H9 (cell line): ENCODE data around the gene LAMB4. TPM values are rescaled to one million over a fixed set of nuclear protein-coding genes. Genes with fewer than 3 reads are reported as not detected.

Experiments used
- DNase-seq: peaks from one replicate; pipeline ENCODE4 v3.0.0-alpha.2; 2017
- H2AFZ ChIP-seq: one replicate; pipeline ENCODE4 v1.6.1; 2013; ENCODE audit warnings: mild to moderate bottlenecking, low read length, control low read depth, moderate library complexity
- H2AK5ac ChIP-seq: 2 replicates; pipeline ENCODE4 v1.6.1; 2013; ENCODE audit warnings: low read length, control low read depth, mixed read lengths; ENCODE audit not compliant: insufficient read length
- H2BK120ac ChIP-seq: one replicate; pipeline ENCODE4 v1.6.1; 2013; ENCODE audit warnings: low read depth, mild to moderate bottlenecking, low read length, control low read depth, inconsistent platforms; ENCODE audit not compliant: poor library complexity, severe bottlenecking
- H2BK12ac ChIP-seq: 2 replicates; pipeline ENCODE4 v1.6.1; 2013; ENCODE audit warnings: low read length, control low read depth, mixed read lengths, low read depth; ENCODE audit not compliant: insufficient read length
- H2BK15ac ChIP-seq: 2 replicates; pipeline ENCODE4 v1.6.1; 2013; ENCODE audit warnings: low read depth, low read length, control low read depth
- H2BK20ac ChIP-seq: one replicate; pipeline ENCODE4 v1.6.1; 2013; ENCODE audit warnings: low read depth, mild to moderate bottlenecking, low read length, control low read depth, inconsistent platforms; ENCODE audit not compliant: poor library complexity, severe bottlenecking
- H2BK5ac ChIP-seq: 2 replicates; pipeline ENCODE4 v1.6.1; 2013; ENCODE audit warnings: low read length, control low read depth, mixed read lengths; ENCODE audit not compliant: insufficient read length
- H3K14ac ChIP-seq: 2 replicates; pipeline ENCODE4 v1.6.1; 2013; ENCODE audit warnings: low read length, control low read depth; ENCODE audit not compliant: insufficient read depth
- H3K18ac ChIP-seq: 2 replicates; pipeline ENCODE4 v1.6.1; 2013; ENCODE audit warnings: low read depth, mild to moderate bottlenecking, mixed read lengths, low read length, control low read depth; ENCODE audit not compliant: insufficient read length
- H3K23ac ChIP-seq: 2 replicates; pipeline ENCODE4 v1.6.1; 2013; ENCODE audit warnings: low read length, control low read depth, mixed read lengths, low read depth; ENCODE audit not compliant: insufficient read length
- H3K23me2 ChIP-seq: 2 replicates; pipeline ENCODE4 v1.6.1; 2013; ENCODE audit warnings: low read depth, mild to moderate bottlenecking, mixed read lengths, low read length, control low read depth; ENCODE audit not compliant: insufficient read length, poor library complexity, severe bottlenecking
- H3K27ac ChIP-seq: 2 replicates; pipeline ENCODE4 v1.5.1; 2013; ENCODE audit warnings: low read length, control low read depth, mixed read lengths, low read depth; ENCODE audit not compliant: insufficient read length
- H3K27me3 ChIP-seq: 2 replicates; pipeline ENCODE4 v1.6.1; 2013; ENCODE audit warnings: low read length, control low read depth, inconsistent platforms; ENCODE audit not compliant: insufficient read depth
- H3K4ac ChIP-seq: 2 replicates; pipeline ENCODE4 v1.6.1; 2013; ENCODE audit warnings: low read depth, mild to moderate bottlenecking, control low read depth, inconsistent platforms, low read length, moderate library complexity
- H3K4me1 ChIP-seq: 2 replicates; pipeline ENCODE4 v1.6.1; 2013; ENCODE audit warnings: low read length, control low read depth, inconsistent platforms; ENCODE audit not compliant: insufficient read depth
- H3K4me2 ChIP-seq: 2 replicates; pipeline ENCODE4 v1.6.1; 2013; ENCODE audit warnings: low read length, control low read depth, mixed read lengths; ENCODE audit not compliant: insufficient read length, insufficient read depth
- H3K56ac ChIP-seq: 2 replicates; pipeline ENCODE4 v1.6.1; 2013; ENCODE audit warnings: low read depth, mild to moderate bottlenecking, mixed read lengths, low read length, control low read depth; ENCODE audit not compliant: insufficient read length
- H3K79me1 ChIP-seq: 2 replicates; pipeline ENCODE4 v1.6.1; 2013; ENCODE audit warnings: low read depth, mild to moderate bottlenecking, moderate library complexity, low read length, control low read depth, inconsistent platforms; ENCODE audit not compliant: insufficient read depth, poor library complexity, severe bottlenecking
- H3K79me2 ChIP-seq: 2 replicates; pipeline ENCODE4 v1.6.1; 2013; ENCODE audit warnings: low read length, control low read depth, inconsistent platforms; ENCODE audit not compliant: insufficient read depth
- H3K9ac ChIP-seq: 2 replicates; pipeline ENCODE4 v1.6.1; 2013; ENCODE audit warnings: low read length, control low read depth, mixed read lengths; ENCODE audit not compliant: insufficient read length; ENCODE audit errors: extremely low read depth
- H3K9me3 ChIP-seq: one replicate; pipeline ENCODE4 v1.6.1; 2013; ENCODE audit warnings: low read depth, low read length, inconsistent platforms; ENCODE audit not compliant: control insufficient read depth
- H3T11ph ChIP-seq: one replicate; pipeline ENCODE4 v1.6.1; 2013; ENCODE audit warnings: mild to moderate bottlenecking, low read length, control low read depth, inconsistent platforms
- H4K20me1 ChIP-seq: one replicate; pipeline ENCODE4 v1.6.1; 2013; ENCODE audit not compliant: control insufficient read depth, insufficient read length, insufficient read depth
- H4K5ac ChIP-seq: 2 replicates; pipeline ENCODE4 v1.6.1; 2013; ENCODE audit warnings: low read depth, mild to moderate bottlenecking, mixed read lengths, low read length, control low read depth; ENCODE audit not compliant: insufficient read length
- H4K8ac ChIP-seq: replicated peaks from 2 replicates; pipeline ENCODE4 v1.6.1; 2013; ENCODE audit warnings: low read length, control low read depth, mixed read lengths, low read depth; ENCODE audit not compliant: insufficient read length
- H4K91ac ChIP-seq: 2 replicates; pipeline ENCODE4 v1.6.1; 2013; ENCODE audit warnings: low read depth, mild to moderate bottlenecking, moderate library complexity, mixed read lengths, low read length, control low read depth; ENCODE audit not compliant: insufficient read length
- H3K27ac Mint-ChIP-seq, 3 experiments: 2 replicates in 2 of 3; 3 replicates in 1 of 3; pipeline ENCODE4 v1.8.0; 2020 to 2021; ENCODE audit warnings: mixed read lengths in 3 of 3, mild to moderate bottlenecking in 1 of 3, moderate library complexity in 1 of 3
- H3K27me3 Mint-ChIP-seq: 2 replicates; pipeline ENCODE4 v1.8.0; 2021; ENCODE audit warnings: low read depth, mild to moderate bottlenecking, moderate library complexity, mixed read lengths
- H3K36me3 Mint-ChIP-seq, 3 experiments: 2 replicates in 2 of 3; 3 replicates in 1 of 3; pipeline ENCODE4 v1.8.0; 2020 to 2021; ENCODE audit warnings: low read depth in 3 of 3, mixed read lengths in 3 of 3; ENCODE audit not compliant: insufficient read depth in 1 of 3
- H3K4me1 Mint-ChIP-seq, 2 experiments: 2 replicates each; pipeline ENCODE4 v1.8.0; 2020; ENCODE audit warnings: mixed read lengths in 2 of 2
- H3K4me3 Mint-ChIP-seq, 2 experiments: 2 replicates in 1 of 2; 3 replicates in 1 of 2; pipeline ENCODE4 v1.8.0; 2020 to 2021; ENCODE audit warnings: mild to moderate bottlenecking in 2 of 2, mixed read lengths in 2 of 2, moderate library complexity in 1 of 2
- H3K9me3 Mint-ChIP-seq, 2 experiments: 2 replicates in 1 of 2; 3 replicates in 1 of 2; pipeline ENCODE4 v1.8.0; 2020; ENCODE audit warnings: mild to moderate bottlenecking in 2 of 2, mixed read lengths in 2 of 2, moderate library complexity in 1 of 2
- CTCF ChIP-seq: fragments of 200-600 bp; sonication (generic); conservative IDR thresholded peaks from 3 replicates; pipeline ENCODE4 v1.8.0; 2021; ENCODE audit warnings: antibody characterized with exemption, mild to moderate bottlenecking
- WGBS: extraction: QIAGEN DNeasy Blood & Tissue Kit; methylation state at CpG from one replicate; pipeline ENCODE4 v1.1.7; 2013; ENCODE audit warnings: missing lambda C conversion rate, low lambda C conversion rate, mixed read lengths; ENCODE audit not compliant: insufficient read length; ENCODE audit errors: extremely low coverage; 5-methylcytosine and 5-hydroxymethylcytosine counted together
- total RNA-seq: library from RNA; stranded (reverse); gene quantifications from 2 replicates; pipeline ENCODE4 v1.2.1, GENCODE V29; 2021

LAMB4 gene
- total RNA-seq, 1 experiment from 2014 or later = not detected

GRCh38 chr7:108079648-108080591 lies 50.2 kb downstream of the LAMB4 start:
- no peaks in the 10 kb centered on the region for H3K79me2 ChIP-seq
- no peak overlapping the region for H2AFZ ChIP-seq
- no peak overlapping the region for H3K14ac ChIP-seq
- H3K56ac ChIP-seq = no peak overlapping the region
- H3K23me2 ChIP-seq = no peaks in the 10 kb centered on the region
- H3T11ph ChIP-seq = no peak overlapping the region
- H3K9ac ChIP-seq = no peak overlapping the region
- no peak overlapping the region for H4K5ac ChIP-seq
- Mint-ChIP-seq H3K4me1 (peaks cover 11 to 14% of the 10 kb centered on the region in 2 experiments), H3K27ac (no peak overlapping the region), H3K36me3 (peaks cover 4 to 7% (median 5%) of the 10 kb centered on the region in 3 experiments; a peak in 5 of 7 replicates), H3K4me3 (no peak overlapping the region), H3K27me3 (no peaks in the 10 kb centered on the region; the same call in 1 of the 2 replicates), H3K9me3 (peaks cover 5 to 9% of the 10 kb centered on the region in 2 experiments)
- H3K79me1 ChIP-seq = no peaks in the 10 kb centered on the region
- no peak overlapping the region for H3K4ac ChIP-seq
- no peak overlapping the region for H3K23ac ChIP-seq
- H4K20me1 ChIP-seq = no peaks in the 10 kb centered on the region
- H3K9me3 ChIP-seq = no peaks in the 10 kb centered on the region
- no peaks in the 10 kb centered on the region for H3K27me3 ChIP-seq
- H3K18ac ChIP-seq = no peak overlapping the region
- H2BK120ac ChIP-seq = no peak overlapping the region
- no peak for TF ChIP-seq CTCF
- WGBS = no CpG with 5 or more reads among the region's 9 CpGs
- DNase-seq = no peak
- no peak overlapping the region for H2BK20ac ChIP-seq
- no peak overlapping the region for H2BK15ac ChIP-seq
- H4K8ac ChIP-seq = no peak overlapping the region
- no peak overlapping the region for H2BK12ac ChIP-seq
- no peak overlapping the region for H2AK5ac ChIP-seq
- H4K91ac ChIP-seq = no peak overlapping the region
- H3K27ac ChIP-seq = no peak overlapping the region
- H2BK5ac ChIP-seq = no peak overlapping the region
- H3K4me1 ChIP-seq = no peaks in the 10 kb centered on the region
- no peak overlapping the region for H3K4me2 ChIP-seq
